Measurements from ENCODE around the gene LAMTOR2.

The LAMTOR2 gene

DNA sequence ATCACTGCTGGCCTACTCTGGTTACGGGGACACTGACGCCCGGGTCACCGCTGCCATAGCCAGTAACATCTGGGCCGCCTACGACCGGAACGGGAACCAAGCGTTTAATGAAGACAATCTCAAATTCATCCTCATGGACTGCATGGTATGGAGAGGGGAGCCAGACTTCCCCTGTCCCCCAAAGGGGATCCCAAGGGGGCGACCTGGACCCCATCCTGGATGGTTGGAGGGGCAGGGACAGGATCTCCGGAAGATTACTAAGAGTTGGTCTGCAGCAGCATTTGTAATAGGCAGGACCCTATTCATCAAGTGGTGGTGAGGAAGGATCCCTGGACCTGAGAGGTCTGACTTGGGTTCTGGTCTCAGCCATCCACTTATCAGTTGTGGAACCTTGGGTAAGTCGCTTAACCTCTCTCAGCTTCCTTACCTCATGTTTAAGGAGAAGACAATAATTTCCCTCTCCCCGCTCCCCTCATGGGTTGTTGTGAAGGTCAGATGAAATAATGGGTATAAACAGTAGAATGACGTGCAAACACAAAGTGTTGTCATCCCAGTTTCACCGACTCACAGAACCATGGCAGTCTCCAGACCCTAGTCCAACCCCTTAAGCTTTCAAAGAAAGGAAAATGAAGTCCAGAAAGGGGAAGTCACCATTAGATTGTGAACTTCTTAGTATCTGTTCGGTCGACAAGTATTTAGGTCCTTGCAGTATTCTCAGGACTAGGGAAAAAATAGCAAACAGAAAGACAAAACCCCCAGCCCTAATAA, 883 bp downstream of the LAMTOR2 start:
- WGBS, 2 donors (ENCODE audit: extremely low coverage in 2 of 2, insufficient read length in 2 of 2, insufficient replicate concordance in 1 of 2): no CpG with 5 or more reads among the region's 17 CpGs
- peak overlapping the region; percentile 98 for H2BK5ac ChIP-seq (ENCODE audit: low read length)
- H2BK120ac ChIP-seq (ENCODE audit: low read depth, low read length): no peak overlapping the region

DNA sequence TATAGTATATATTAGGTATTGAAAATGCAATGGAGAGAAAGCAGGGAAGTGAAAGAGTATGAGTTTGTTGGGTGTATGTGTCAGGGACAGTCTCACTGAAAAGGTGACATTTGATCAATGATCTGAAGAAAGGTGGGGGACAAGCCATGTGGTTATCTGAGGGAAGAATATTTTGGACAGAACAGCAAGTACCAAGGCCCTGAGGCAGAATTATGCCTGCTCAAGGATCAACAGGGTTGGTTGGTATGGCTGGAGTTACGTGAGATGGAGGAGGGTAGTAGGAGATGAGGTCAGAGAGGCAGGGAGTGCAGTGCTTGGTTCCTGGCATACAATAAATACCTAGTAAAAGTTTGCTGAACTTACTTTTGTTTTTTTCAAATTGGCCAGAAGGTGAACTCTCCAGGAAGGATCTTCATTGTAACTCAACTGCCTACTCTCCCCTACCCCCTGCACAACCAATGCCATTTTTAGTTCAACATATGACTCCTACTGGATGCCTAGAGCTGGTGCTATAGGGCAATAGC, 1.8 kb downstream of the LAMTOR2 start:
- H3K23ac ChIP-seq (ENCODE audit: low read depth, low read length, poor library complexity): no peak overlapping the region
- H2BK5ac ChIP-seq (ENCODE audit: low read length): no peak overlapping the region
- no peak overlapping the region for H2AK5ac ChIP-seq (ENCODE audit: low read depth, low read length)
- no peak overlapping the region for H3K9ac ChIP-seq (ENCODE audit: low read depth, low read length, poor library complexity)
- H3K27ac ChIP-seq (replicated peaks; ENCODE audit: low read length): no peak overlapping the region
- no peak overlapping the region for H3K14ac ChIP-seq (ENCODE audit: low read length)
- H3K27me3 ChIP-seq (ENCODE audit: control insufficient read depth in 3 of 3, insufficient read depth in 3 of 3, low read depth in 1 of 3, low read length in 3 of 3): no peaks in the 10 kb centered on the region
- no peak overlapping the region for H3K18ac ChIP-seq (ENCODE audit: low read length)
- peaks cover 10 to 11% of the 10 kb centered on the region in 2 donors for H3K4me1 ChIP-seq (ENCODE audit: control insufficient read depth in 2 of 2, insufficient read depth in 1 of 2, low read depth in 1 of 2, low read length in 2 of 2)
- H2BK120ac ChIP-seq (ENCODE audit: low read depth, low read length): no peak overlapping the region
- no CpG with 5 or more reads among the region's 1 CpG for WGBS, 2 donors (ENCODE audit: extremely low coverage in 2 of 2, insufficient read length in 2 of 2, insufficient replicate concordance in 1 of 2)
- no peak overlapping the region for H2BK12ac ChIP-seq (ENCODE audit: low read length)
- H3K36me3 ChIP-seq (replicated peaks in 1 of 2; ENCODE audit: control insufficient read depth in 2 of 2, insufficient read depth in 2 of 2, low read length in 2 of 2): peaks cover 8 to 31% of the 10 kb centered on the region in 2 donors
- H2AFZ ChIP-seq (ENCODE audit: low read length): no peak overlapping the region
- H3K79me1 ChIP-seq (ENCODE audit: low read depth, low read length): peaks cover 8% of the 10 kb centered on the region
- no peak overlapping the region for H3K4ac ChIP-seq (ENCODE audit: low read length)
- no peak overlapping the region for H4K8ac ChIP-seq (ENCODE audit: low read depth, low read length)
- H4K91ac ChIP-seq (ENCODE audit: low read depth, low read length, poor library complexity): no peak overlapping the region
- no peak overlapping the region for H2BK15ac ChIP-seq (ENCODE audit: low read length)
- no peak overlapping the region for H3K4me3 ChIP-seq (ENCODE audit: low read length in 2 of 2)
- DNase-seq (ENCODE audit: low spot score): no peak
- H3K4me2 ChIP-seq (ENCODE audit: insufficient read depth, low read length, poor library complexity, severe bottlenecking): no peak overlapping the region
- H3K9me3 ChIP-seq (replicated peaks in 1 of 2; ENCODE audit: control insufficient read depth in 2 of 2, insufficient read depth in 1 of 2, low read depth in 1 of 2, low read length in 2 of 2): no peaks in the 10 kb centered on the region

More for the DNA sequence above, 883 bp downstream of the LAMTOR2 start:
- H2AK5ac ChIP-seq (ENCODE audit: low read depth, low read length): peak overlapping the region; percentile 94
- H3K4me1 ChIP-seq (ENCODE audit: control insufficient read depth in 2 of 2, insufficient read depth in 1 of 2, low read depth in 1 of 2, low read length in 2 of 2): peaks cover 4 to 7% of the 10 kb centered on the region in 2 donors
- peak overlapping the region; percentile 100 for H2AFZ ChIP-seq (ENCODE audit: low read length)
- H3K4me2 ChIP-seq (ENCODE audit: insufficient read depth, low read length, poor library complexity, severe bottlenecking): peak overlapping the region; percentile 100
- peak overlapping the region; percentile 52 for H3K23ac ChIP-seq (ENCODE audit: low read depth, low read length, poor library complexity)
- H3K36me3 ChIP-seq (replicated peaks in 1 of 2; ENCODE audit: control insufficient read depth in 2 of 2, insufficient read depth in 2 of 2, low read length in 2 of 2): peaks cover 10 to 41% of the 10 kb centered on the region in 2 donors
- no peaks in the 10 kb centered on the region for H3K27me3 ChIP-seq (ENCODE audit: control insufficient read depth in 3 of 3, insufficient read depth in 3 of 3, low read depth in 1 of 3, low read length in 3 of 3)
- no peak overlapping the region for H2BK12ac ChIP-seq (ENCODE audit: low read length)
- no peaks in the 10 kb centered on the region for H3K9me3 ChIP-seq (replicated peaks in 1 of 2; ENCODE audit: control insufficient read depth in 2 of 2, insufficient read depth in 1 of 2, low read depth in 1 of 2, low read length in 2 of 2)
- H4K8ac ChIP-seq (ENCODE audit: low read depth, low read length): no peak overlapping the region
- no peak overlapping the region for H3K4ac ChIP-seq (ENCODE audit: low read length)
- no peak overlapping the region for H3K27ac ChIP-seq (replicated peaks; ENCODE audit: low read length)
- H3K79me1 ChIP-seq (ENCODE audit: low read depth, low read length): peaks cover 8% of the 10 kb centered on the region
- H3K9ac ChIP-seq (ENCODE audit: low read depth, low read length, poor library complexity): peak overlapping the region; percentile 95
- no peak for DNase-seq (ENCODE audit: low spot score)
- peak overlapping the region; percentile 99 for H3K18ac ChIP-seq (ENCODE audit: low read length)
- H2BK15ac ChIP-seq (ENCODE audit: low read length): peak overlapping the region; percentile 79
- no peak overlapping the region for H4K91ac ChIP-seq (ENCODE audit: low read depth, low read length, poor library complexity)
- peak overlapping the region; percentile 99 for H3K14ac ChIP-seq (ENCODE audit: low read length)
- peak overlapping the region; percentile 92 to 100 for H3K4me3 ChIP-seq (ENCODE audit: low read length in 2 of 2)

DNA sequence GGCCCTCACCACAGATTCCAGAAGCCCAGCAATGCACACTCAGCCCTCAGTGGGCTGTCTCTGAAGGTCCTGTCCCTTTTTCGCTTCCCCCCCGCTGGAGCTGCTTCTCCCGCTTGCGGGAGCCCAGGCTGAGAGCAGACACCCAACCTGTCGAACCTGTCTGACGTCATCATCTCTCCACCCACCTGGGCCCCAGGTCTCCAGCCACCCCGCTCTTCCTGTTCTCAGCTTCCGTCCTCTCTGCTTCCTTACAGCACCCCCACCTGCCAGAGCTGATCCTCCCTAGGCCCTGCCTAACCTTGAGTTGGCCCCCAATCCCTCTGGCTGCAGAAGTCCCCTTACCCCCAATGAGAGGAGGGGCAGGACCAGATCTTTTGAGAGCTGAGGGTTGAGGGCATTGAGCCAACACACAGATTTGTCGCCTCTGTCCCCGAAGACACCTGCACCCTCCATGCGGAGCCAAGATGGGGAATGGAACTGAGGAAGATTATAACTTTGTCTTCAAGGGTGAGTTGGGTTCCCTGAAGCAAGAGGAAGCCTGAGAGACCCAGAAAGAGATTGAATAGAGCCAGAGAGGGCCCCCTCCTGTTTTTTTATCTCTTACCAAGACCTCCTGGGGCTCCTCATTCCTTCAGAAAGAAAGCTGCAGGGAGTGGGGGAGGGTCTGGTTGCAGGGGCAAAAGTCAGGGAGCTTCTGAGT, 6.5 kb downstream of the LAMTOR2 start, which contains the start of gene RAB25:
RAB25 (plus strand) TSS at position 224 of the 700 bp plus-strand sequence; CDS start at position 465, 241 bp downstream.
- Histone ChIP-seq H2BK120ac (ENCODE audit: low read depth, low read length) (peak within 1 kb of the TSS; percentile 68), H3K9me3 (replicated peaks in 1 of 2; ENCODE audit: control insufficient read depth in 2 of 2, insufficient read depth in 1 of 2, low read depth in 1 of 2, low read length in 2 of 2) (no peaks in the 10 kb centered on the region), H2BK15ac (ENCODE audit: low read length) (peak within 1 kb of the TSS; percentile 69), H2AK5ac (ENCODE audit: low read depth, low read length) (peak within 1 kb of the TSS; percentile 99), H3K79me1 (ENCODE audit: low read depth, low read length) (no peaks in the 10 kb centered on the region), H3K4me1 (ENCODE audit: control insufficient read depth in 2 of 2, insufficient read depth in 1 of 2, low read depth in 1 of 2, low read length in 2 of 2) (peaks cover 13 to 19% of the 10 kb centered on the region in 2 donors), H2AFZ (ENCODE audit: low read length) (peak within 1 kb of the TSS; percentile 66), H4K91ac (ENCODE audit: low read depth, low read length, poor library complexity) (no peak within 1 kb of the TSS), H3K23ac (ENCODE audit: low read depth, low read length, poor library complexity) (peak within 1 kb of the TSS; percentile 40), H3K4ac (ENCODE audit: low read length) (peak within 1 kb of the TSS; percentile 42), H3K27ac (replicated peaks; ENCODE audit: low read length) (peak within 1 kb of the TSS; percentile 88), H3K4me3 (ENCODE audit: low read length in 2 of 2) (no peak within 1 kb of the TSS), H4K8ac (ENCODE audit: low read depth, low read length) (no peak within 1 kb of the TSS), H2BK12ac (ENCODE audit: low read length) (peak within 1 kb of the TSS; percentile 93), H3K4me2 (ENCODE audit: insufficient read depth, low read length, poor library complexity, severe bottlenecking) (peak within 1 kb of the TSS; percentile 26), H3K14ac (ENCODE audit: low read length) (no peak within 1 kb of the TSS), H3K36me3 (replicated peaks in 1 of 2; ENCODE audit: control insufficient read depth in 2 of 2, insufficient read depth in 2 of 2, low read length in 2 of 2) (peaks cover 2 to 19% of the 10 kb centered on the region in 2 donors), H2BK5ac (ENCODE audit: low read length) (no peak within 1 kb of the TSS), H3K18ac (ENCODE audit: low read length) (peak within 1 kb of the TSS; percentile 6), H3K9ac (ENCODE audit: low read depth, low read length, poor library complexity) (no peak within 1 kb of the TSS), H3K27me3 (ENCODE audit: control insufficient read depth in 3 of 3, insufficient read depth in 3 of 3, low read depth in 1 of 3, low read length in 3 of 3) (no peaks in the 10 kb centered on the region)
- WGBS, 2 donors (ENCODE audit: extremely low coverage in 2 of 2, insufficient read length in 2 of 2, insufficient replicate concordance in 1 of 2): no CpG with 5 or more reads among the region's 11 CpGs
- DNase-seq (ENCODE audit: low spot score): no peak

DNA sequence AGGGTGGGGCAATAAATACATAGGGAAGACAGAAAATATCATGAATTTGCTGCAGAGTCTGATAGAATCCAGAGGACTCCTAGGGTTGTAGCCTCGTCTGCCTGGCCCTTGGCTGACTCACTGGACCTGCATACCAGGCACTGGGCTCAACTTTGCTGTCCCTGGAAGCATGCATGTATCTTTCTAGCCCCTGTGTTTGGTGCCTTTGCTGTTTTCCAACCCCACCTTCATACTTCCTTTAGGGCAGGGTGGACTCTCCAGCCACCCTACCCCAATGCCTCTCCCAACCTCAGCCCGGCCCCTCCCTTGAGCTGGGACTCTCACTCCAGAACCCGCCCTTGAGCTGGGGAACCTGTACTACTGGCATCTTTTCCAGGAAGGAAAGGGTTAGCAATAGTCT, 7.6 kb downstream of the LAMTOR2 start:
- H4K91ac ChIP-seq (ENCODE audit: low read depth, low read length, poor library complexity): no peak overlapping the region
- H2BK15ac ChIP-seq (ENCODE audit: low read length): no peak overlapping the region
- H2AFZ ChIP-seq (ENCODE audit: low read length): no peak overlapping the region
- H3K9ac ChIP-seq (ENCODE audit: low read depth, low read length, poor library complexity): no peak overlapping the region
- no CpG with 5 or more reads among the region's 3 CpGs for WGBS, 2 donors (ENCODE audit: extremely low coverage in 2 of 2, insufficient read length in 2 of 2, insufficient replicate concordance in 1 of 2)
- H3K79me1 ChIP-seq (ENCODE audit: low read depth, low read length): no peaks in the 10 kb centered on the region
- H3K14ac ChIP-seq (ENCODE audit: low read length): no peak overlapping the region
- H3K18ac ChIP-seq (ENCODE audit: low read length): peak overlapping the region; percentile 65
- no peaks in the 10 kb centered on the region for H3K9me3 ChIP-seq (replicated peaks in 1 of 2; ENCODE audit: control insufficient read depth in 2 of 2, insufficient read depth in 1 of 2, low read depth in 1 of 2, low read length in 2 of 2)
- H3K4me1 ChIP-seq (ENCODE audit: control insufficient read depth in 2 of 2, insufficient read depth in 1 of 2, low read depth in 1 of 2, low read length in 2 of 2): peaks cover 13 to 19% of the 10 kb centered on the region in 2 donors
- no peak overlapping the region for H2BK120ac ChIP-seq (ENCODE audit: low read depth, low read length)
- H3K4me3 ChIP-seq (ENCODE audit: low read length in 2 of 2): no peak overlapping the region
- H2BK5ac ChIP-seq (ENCODE audit: low read length): no peak overlapping the region
- no peak overlapping the region for H3K23ac ChIP-seq (ENCODE audit: low read depth, low read length, poor library complexity)
- peaks cover 2 to 14% of the 10 kb centered on the region in 2 donors for H3K36me3 ChIP-seq (replicated peaks in 1 of 2; ENCODE audit: control insufficient read depth in 2 of 2, insufficient read depth in 2 of 2, low read length in 2 of 2)
- H4K8ac ChIP-seq (ENCODE audit: low read depth, low read length): no peak overlapping the region
- H2BK12ac ChIP-seq (ENCODE audit: low read length): peak overlapping the region; percentile 88
- no peak overlapping the region for H3K4me2 ChIP-seq (ENCODE audit: insufficient read depth, low read length, poor library complexity, severe bottlenecking)
- H3K27me3 ChIP-seq (ENCODE audit: control insufficient read depth in 3 of 3, insufficient read depth in 3 of 3, low read depth in 1 of 3, low read length in 3 of 3): no peaks in the 10 kb centered on the region
- DNase-seq (ENCODE audit: low spot score): no peak
- peak overlapping the region; percentile 4 for H2AK5ac ChIP-seq (ENCODE audit: low read depth, low read length)
- peak overlapping the region; percentile 42 for H3K4ac ChIP-seq (ENCODE audit: low read length)
- peak overlapping the region; percentile 25 for H3K27ac ChIP-seq (replicated peaks; ENCODE audit: low read length)

Measured in neuronal stem cell (in vitro differentiated cells).